ENCODE measurements around the gene ENTPD2.

DNA sequence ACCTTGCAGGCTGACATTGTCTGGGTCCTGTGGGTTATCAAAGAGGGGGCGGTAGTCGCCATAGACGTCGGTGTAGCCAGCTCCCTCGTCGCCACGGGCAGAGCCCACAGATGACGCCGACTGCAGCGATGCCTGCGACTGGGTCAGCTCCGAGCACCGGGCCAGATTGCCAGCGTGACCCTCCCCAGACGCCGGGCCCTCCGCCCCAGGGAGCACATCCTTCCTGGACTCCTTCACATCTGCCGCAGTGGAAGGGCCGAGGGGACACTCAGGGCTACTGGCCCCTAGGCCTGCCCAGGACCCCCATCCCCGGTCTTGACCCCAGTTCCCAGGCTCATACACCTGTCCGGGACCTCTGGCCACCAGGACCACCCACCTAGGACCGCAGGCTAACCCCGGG, 39.7 kb downstream of the ENTPD2 start:
- TF ChIP-seq, protein P1, sequence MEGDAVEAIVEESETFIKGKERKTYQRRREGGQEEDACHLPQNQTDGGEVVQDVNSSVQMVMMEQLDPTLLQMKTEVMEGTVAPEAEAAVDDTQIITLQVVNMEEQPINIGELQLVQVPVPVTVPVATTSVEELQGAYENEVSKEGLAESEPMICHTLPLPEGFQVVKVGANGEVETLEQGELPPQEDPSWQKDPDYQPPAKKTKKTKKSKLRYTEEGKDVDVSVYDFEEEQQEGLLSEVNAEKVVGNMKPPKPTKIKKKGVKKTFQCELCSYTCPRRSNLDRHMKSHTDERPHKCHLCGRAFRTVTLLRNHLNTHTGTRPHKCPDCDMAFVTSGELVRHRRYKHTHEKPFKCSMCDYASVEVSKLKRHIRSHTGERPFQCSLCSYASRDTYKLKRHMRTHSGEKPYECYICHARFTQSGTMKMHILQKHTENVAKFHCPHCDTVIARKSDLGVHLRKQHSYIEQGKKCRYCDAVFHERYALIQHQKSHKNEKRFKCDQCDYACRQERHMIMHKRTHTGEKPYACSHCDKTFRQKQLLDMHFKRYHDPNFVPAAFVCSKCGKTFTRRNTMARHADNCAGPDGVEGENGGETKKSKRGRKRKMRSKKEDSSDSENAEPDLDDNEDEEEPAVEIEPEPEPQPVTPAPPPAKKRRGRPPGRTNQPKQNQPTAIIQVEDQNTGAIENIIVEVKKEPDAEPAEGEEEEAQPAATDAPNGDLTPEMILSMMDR (conservative IDR thresholded peaks at IDR 0.05; ENCODE audit: low read length) = no peak
- no peak for TF ChIP-seq EZH2phosphoT487 (IDR thresholded peaks at IDR 0.05; ENCODE audit: borderline replicate concordance, low read depth, low read length)

Data from OCI-LY7 (cell line).